NCI-H146 (cell line): ENCODE measurements around the gene DYNC2I2.

Experiments used
- DNase-seq: peaks from one replicate; lab custom pipeline; 2025; lab: John Stamatoyannopoulos, UW

The DYNC2I2 gene

DNA sequence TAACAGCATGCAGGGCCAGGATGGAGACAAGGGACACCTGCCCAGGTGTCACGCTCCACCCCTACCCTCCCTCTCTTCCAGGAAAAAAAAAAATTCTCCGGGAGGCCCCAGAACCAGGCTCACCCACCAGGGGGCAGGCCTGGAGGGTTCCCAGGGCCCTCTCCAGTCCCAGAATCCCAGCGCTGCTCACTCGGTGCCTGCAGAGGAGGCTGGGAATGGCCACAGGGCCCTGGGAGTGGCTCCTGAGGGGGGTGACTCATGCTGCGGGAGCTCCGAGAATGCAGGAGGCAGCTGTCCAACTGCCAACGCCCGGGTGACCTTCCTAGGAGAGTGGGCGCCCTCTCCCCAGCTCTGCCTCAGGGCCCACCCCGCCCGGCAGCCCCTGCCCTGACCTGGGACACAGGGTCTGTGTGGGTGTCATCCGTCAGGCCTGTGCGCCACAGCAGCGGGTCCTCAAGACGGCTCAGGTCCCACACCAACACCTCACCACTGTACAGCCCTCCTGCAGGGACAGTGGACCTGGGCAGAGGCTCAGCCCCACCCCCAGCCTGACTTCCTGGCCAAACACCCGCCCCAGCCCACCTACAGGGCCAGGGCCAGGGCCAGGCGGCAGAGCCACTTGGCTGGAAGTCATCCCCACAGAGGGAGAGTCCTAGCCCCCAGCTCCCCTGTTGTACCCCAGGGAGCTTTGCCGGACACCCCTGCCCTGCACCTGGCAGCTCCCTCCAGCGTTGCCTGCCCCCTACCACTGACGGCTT lies 21.2 kb downstream of the DYNC2I2 start:
- peak; percentile 43 for DNase-seq

DNA sequence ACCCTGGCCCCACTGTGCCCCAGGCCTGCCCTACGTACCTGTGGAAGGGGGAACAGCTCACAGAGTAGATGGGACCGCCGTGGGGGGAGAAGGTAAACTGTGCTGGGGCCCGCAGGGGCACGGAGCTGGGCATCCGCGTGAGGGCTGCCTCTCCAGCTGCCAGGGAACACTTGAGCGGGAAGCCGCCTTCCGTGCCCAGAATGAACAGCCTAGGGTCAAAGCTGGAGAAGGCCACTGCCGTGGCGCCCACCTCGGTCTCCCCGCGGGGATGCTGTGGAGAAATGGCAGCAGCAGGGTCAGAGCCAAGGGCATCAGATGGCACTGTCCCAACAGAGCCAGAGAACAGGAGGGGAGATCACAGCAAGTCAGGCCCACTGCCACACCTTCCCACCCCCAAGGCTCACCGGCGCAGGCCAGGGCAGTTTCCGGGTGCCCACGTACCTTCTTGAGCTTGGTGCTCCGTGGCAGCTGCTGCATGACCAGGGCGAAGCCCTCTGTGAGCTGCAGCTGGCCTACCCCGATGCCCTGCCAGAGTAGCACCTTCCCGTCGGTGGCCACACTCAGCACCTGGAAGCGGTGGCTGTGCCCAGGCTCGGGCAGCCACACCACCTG lies 21.9 kb downstream of the DYNC2I2 start:
- no peak for DNase-seq

DNA sequence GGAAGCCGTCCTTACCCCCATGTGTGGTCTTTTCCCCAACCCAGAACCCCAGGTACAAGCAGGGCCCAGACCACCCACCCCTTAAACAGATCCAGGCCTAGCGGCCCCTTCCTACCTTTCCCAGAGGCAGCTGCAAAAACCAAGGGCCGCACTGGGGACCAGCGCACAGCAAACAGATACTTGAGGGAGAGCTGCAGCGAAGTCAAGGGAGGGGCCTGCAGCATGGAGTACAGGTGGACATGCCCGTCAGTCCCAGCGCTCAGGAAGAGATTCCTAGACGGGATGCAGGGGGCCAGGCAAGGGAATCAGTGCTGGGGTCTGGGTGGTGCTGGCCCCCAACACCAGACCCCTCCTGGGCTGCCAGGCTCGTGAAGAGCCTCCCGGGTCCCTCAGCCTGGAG lies 22.5 kb downstream of the DYNC2I2 start:
- DNase-seq, result no peak

DNA sequence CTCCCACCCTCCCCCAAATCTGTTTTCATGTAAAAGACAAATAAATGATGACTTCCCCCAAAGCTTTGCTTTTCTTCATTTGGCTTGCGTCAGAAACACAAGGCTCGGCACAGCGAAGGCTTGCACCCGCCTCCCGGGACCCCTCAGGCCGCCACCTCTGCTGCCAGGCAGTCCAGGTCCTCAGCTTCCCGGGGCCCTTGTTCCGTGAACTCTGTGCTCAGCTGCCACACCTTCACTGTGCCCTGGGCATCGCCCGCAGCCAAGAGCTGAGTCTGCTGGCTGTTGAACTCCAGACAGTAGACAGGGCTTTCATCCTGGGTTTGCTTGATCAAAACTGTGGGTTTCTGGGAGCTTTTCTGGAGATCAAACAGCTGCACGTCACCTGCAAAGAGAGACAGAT lies 23.0 kb downstream of the DYNC2I2 start:
- no peak for DNase-seq

DNA sequence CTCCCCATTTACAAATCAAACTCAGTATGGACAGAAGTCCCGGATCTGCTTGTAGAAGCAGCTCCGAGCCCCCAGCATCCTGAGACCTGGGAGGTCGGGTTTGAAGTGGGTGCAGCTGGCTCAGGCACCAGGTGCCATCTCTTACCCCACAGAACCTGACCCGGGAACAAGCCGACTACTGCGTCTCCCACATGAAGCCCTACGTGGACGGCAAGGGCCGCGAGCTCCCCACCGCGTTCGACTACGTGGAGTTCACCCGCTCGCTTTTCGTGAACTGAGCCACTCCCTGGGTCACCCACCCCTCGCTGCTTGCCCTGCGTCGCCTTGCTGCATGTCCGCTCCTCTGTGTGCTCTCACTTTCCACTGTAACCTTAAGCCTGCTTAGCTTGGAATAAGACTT lies 23.6 kb downstream of the DYNC2I2 start:
- DNase-seq, result no peak

DNA sequence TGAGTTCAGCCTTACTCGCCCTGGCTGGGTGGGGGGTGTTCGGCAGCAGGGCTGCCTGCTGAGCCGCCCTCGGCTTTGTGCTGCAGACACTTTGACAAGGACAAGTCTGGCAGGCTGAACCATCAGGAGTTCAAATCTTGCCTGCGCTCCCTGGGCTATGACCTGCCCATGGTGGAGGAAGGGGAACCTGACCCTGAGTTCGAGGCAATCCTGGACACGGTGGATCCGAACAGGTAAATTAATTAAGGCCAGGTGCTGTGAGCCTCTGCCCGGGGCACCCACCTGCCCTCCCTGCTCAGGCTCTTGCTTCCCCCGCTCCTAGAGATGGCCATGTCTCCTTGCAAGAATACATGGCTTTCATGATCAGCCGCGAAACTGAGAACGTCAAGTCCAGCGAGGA lies 24.2 kb downstream of the DYNC2I2 start:
- DNase-seq, result no peak

DNA sequence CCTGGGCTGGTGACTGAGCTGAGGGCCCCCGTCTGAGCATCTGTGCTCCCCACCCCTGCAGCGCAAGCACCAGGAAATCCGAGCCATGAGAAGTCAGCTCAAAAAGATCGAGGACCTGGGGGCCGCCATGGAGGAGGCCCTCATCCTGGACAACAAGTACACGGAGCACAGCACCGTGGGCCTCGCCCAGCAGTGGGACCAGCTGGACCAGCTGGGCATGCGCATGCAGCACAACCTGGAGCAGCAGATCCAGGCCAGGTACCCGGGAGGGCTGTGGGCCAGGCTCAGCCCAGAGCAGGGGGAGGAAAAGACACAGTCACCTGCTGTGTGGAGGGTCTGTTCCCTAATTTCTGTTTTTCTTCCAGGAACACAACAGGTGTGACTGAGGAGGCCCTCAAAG lies 24.6 kb downstream of the DYNC2I2 start:
- DNase-seq, result no peak

DNA sequence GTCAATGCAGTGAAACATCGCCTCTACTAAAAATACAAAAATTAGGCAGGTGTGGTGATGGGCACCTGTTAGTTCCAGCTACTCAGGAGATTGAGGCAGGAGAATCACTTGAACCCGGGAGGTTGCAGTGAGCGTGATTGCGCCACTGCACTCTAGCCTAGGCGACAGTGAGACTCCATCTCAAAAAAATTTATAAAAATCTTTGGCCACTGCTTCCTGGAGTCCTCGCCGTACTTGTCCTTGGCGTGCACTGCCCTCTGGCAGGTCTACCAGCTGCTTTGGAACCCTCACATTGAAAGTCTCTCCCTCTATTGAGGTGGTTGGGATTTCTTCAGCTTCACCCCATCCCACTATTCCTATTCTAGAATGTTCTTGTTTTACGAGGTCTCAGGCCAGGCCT lies 25.0 kb downstream of the DYNC2I2 start:
- no peak for DNase-seq

DNA sequence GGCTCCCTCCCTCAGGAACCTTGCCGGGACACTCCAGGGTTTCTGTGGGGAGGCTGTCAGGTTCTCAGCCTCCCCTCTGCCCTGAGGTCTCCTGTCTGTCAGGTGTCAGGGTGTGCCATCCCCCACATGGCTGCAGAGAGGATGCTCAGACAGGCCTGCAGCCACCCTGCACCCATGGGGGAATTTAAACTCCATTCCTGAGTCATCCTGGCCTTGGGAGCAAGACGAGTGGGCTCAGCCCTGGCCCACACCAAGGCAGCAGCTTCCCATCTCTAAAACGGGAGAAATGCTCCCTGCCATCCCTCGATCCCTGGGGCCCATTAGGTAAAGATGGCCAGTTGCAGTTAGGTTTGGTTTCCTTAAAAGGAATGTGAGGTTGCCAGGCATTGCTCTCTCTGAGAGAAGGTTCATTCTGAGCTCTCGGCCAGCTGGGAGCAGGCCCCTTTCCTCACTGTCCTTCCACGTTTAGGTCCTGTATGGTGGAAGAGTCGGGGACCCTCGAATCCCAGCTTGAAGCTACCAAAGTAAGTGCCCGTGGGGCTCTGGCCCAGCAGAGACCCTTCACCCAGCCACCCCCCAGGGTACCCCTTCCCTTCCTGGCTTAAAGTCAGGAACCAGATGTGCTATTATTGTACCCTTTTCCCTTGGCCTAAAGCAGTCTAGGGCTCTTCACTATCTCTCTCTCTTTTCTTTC lies 26.6 kb downstream of the DYNC2I2 start:
- DNase-seq, result no peak

DNA sequence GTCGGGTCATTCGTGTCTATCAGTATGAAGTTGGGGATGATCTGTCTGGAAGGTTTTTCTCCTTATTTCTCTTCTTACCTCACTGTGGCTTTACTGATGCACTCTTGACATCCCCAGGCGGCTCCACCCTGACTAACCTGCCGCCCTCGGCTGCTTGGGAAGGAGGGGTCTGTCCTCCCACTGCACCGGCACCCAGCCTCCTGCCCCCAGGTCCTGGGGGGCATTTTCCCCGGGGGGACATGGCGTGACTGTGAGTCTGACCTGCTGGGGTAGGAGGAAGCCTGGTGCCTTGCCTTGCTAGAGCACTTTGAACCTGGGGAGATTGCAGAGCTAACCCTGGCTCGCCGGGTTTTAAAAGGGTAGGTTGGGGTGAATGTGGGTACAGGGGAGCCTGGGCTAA lies 27.5 kb downstream of the DYNC2I2 start:
- no peak for DNase-seq

DNA sequence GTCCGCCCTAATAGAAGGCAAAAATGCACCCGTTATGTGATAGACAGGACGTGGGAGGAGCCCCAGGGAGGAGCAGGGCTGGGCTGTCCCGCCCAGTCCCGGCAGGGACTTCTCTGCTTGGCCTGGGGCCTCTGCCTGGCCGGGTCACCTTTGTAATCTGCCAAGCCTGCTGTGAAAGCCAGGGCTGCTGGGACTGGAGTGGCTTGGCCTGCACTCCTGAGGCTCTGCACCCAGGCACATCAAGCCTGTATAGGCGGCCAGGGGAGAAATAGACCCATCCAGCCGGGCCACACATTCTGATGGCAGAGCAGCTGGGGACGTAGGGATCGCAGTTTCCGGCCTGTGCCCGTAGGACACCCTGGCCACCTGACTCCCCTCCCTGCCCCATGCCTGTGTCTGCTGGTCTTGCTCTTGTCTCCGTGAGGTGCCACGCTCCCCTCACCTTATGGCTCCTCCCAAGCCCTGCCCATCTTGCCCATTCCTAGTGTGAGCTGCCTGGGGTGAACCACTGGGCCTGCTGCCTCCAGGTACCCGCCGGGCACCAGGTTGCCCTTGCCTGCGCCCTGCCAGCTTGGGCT lies 28.1 kb downstream of the DYNC2I2 start:
- no peak for DNase-seq

DNA sequence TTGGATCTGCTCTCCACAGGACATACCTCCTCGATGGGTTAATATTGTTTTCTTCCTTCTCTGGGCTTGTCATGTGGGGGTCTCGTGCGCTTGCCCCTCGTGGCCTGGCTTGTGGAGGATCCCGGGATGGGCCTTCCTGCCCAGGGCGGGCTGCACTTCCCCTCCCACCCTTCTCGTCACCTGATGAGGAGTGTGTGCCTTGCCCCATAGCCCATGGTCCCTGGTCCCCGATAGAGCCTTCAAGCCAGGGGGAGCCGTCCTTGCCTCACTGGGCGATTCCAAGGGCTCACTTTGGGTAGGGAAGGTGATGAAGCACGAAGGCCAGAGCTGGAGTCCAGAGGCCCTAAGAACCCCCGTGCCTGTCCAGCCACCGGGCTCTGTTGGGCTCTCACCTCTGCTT lies 28.7 kb downstream of the DYNC2I2 start:
- no peak for DNase-seq

DNA sequence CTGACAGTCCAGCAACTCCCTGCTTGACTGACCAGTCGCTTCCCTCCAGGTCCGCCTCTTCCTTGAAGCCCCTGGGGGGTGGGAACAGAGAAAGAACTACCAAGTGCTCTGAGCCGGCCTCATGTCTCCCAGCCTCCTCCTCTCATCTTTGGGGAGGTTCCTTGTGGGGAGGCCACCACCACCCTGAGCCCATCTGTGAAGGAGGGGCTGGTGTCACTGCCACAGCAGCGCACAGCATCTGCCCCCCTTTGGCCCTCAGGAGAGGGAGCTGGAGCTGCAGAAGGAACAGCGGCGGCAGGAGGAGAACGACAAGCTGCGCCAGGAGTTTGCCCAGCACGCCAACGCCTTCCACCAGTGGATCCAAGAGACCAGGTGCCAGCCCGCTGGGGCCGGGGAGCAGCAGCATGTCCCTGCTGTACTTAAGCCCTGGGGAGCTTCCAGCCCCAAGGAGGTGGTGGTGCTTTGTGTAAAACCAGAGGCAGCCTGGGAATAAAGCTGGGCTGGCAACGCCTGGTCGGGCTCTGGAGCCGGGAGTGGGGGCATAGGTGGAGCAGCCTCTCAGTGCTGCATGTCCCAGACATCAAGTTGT lies 29.4 kb downstream of the DYNC2I2 start:
- no peak for DNase-seq

DNA sequence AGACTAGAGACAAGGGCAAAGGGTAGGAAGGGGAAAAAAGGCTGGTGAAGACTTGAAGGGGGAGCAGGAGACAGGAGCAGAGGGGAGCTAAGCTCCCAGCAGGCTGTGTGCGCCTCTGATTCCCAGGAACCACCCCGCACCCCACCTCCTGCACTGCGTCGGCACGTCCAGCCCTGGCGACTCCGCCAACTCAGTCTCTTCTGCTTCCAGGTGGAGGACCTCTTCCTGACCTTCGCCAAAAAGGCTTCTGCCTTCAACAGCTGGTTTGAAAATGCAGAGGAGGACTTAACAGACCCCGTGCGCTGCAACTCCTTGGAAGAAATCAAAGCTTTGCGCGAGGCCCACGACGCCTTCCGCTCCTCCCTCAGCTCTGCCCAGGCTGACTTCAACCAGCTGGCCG lies 30.5 kb downstream of the DYNC2I2 start:
- no peak for DNase-seq

DNA sequence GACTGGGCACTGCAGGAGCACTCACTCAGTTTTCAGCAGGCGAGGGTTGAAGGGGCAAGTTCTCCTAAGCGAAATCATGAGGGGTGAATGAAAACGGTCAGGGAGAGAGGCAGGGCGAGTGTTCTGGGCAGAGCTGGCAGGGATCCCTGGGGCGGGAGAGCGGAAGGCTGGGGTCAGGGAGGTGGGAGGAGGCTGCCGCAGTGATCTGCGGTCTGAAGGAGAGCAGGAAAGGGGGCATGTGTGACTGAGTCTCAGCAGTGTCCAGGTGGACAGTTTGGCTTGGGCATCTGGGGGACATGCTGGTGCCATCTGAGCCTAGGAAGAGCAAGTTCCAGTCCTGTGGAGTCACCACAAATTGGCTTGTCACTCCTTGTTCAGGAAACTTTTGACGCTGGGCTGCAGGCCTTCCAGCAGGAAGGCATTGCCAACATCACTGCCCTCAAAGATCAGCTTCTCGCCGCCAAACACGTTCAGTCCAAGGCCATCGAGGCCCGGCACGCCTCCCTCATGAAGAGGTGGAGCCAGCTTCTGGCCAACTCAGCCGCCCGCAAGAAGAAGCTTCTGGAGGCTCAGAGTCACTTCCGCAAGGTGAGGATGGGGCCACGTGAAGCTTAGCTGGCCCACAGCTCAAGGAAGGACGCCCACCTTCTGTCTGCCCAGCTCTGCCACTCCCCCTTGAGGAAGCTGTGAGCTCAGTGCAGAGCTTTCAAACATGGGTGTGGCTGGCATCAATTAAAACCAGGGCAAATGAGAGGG lies 31.1 kb downstream of the DYNC2I2 start:
- no peak for DNase-seq

DNA sequence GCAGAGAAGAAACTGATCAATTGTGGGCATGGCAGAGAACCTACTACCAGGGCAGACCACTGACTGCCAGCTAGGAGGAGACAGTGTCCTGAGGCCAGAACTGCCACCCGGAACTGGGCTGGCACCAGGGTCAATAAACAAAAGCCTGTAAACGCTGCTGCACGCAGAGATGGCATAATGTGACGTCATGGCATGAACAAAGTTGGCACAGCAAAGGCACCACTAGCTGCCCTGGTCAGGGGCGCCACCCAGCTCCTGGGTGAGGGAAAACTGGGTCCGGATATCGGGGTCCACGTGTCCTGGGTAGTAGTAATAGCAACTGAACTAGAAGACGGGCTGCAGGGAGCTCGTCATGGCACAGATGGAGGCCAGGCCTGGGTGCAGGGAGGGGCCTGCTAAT lies 32.1 kb downstream of the DYNC2I2 start:
- DNase-seq, result no peak

DNA sequence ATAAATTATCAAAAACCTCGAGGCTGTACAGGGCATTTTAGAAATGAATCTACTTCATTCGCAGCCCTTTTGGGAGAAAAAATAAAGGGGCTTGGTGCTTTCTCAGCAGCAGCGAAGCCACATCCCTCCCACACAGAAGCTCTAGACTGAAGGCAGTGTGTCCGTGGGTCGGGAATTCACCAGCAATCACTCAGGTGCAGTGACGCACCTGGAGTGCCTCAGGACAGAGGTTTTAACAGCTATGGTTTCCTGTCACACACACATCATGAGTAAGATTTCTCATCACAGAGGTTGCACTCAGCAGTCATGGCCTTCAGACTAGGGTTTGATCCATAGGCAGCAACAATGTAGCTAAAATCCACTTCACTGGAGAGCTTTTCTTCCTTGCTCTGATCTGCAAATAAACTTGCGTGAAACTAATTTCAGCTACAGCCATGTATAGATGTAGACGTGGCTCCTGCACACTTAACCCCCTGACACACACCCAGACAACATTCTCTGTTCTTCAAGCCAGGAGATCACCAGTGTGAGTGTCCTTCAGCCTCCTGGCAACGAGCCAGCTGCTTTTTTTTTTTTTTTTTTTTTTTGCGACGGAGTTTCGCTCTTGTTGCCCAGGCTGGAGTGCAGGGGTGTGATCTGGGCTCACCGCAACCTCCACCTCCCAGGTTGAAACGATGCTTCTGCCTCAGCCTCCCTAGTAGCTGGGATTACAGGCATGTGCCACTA lies 34.8 kb downstream of the DYNC2I2 start:
- DNase-seq, result no peak

DNA sequence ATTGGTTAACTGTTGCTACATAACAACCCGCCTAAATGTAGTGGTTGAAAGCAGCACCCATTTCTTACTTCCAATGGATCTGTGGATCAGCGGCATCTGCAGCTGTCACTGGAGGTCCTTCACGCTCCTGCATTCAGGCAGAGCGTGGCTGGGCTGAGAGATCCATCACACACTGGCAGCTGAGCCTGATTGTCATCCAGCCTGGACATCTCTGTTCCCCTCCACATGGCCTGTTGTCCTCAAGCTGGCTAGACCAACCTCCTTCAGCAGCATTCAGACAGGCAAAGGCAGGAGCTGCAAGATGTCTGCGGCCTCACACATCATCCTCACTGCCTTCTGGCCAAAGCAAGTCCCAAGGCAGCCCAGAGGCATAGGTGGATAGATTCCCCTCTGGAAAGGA lies 36.9 kb downstream of the DYNC2I2 start:
- DNase-seq, result no peak

DNA sequence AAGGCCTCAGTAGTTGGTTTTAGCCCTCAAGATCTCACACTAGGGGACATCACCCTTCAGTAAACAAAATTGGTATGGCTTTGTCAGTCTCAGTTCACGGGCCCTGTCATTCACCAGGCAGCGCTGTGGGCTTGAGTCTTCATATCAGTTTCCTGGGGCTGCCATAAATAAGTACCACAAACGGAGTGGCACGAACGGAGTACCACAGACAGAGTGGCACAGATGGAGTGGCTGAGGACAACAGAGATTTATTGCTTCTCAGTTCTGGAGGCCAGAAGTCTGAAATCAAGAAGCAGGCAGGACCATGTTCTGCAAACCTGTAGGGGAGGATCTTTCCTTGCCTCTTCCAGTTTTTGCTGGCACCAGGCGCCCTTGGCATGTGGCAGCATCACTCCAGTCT lies 37.5 kb downstream of the DYNC2I2 start:
- DNase-seq, result no peak

DNA sequence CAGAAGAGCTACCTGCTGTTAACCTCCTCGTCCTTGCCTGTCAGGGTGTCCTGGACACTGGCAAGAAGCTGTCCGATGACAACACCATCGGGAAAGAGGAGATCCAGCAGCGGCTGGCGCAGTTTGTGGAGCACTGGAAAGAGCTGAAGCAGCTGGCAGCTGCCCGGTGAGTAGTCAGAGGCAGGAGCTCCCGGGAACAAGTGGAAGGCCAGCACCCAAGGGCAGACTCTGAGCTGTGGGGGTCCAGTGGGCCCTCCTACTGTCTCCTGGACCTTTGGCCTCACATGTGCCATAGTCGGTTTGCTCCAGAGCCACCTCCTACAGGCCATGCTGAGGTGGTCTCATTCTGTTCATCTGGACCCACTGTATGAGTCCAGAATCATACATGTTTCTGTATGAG lies 38.7 kb downstream of the DYNC2I2 start:
- DNase-seq, result no peak

DNA sequence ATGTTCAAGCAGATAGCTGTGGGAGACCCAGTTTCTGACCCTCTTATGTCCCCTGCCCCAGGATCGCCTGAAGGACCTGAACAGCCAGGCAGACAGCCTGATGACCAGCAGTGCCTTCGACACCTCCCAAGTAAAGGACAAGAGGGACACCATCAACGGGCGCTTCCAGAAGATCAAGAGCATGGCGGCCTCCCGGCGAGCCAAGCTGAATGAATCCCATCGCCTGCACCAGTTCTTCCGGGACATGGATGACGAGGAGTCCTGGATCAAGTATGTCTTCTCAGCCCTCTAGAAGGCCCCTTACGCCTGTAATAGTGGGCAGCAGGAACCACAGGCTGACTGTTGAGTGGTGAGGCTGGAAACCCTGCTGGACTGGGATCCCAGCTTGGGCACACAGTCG lies 41.1 kb downstream of the DYNC2I2 start:
- DNase-seq, result no peak
